Measurements from ENCODE around the gene CAPZA1. TPM values are rescaled to one million over a fixed set of nuclear protein-coding genes. Genes with fewer than 3 reads are reported as not detected.

The CAPZA1 gene
- total and polyA plus RNA-seq, 2 of the 8 experiments (the other 6 are each of a cell fraction or from before 2014, with no cell fraction given) = 48.9 to 107 TPM

GRCh38 chr1:112686417-112686816 lies 66.8 kb downstream of the CAPZA1 start (continued):
- TF ChIP-seq JUN (IDR thresholded peaks at IDR 0.05; ENCODE audit: low read depth, low read length) = no peak
- no peak for TF ChIP-seq ASH2L (IDR thresholded peaks at IDR 0.05; ENCODE audit: low read length)
